WTC11 (cell line): ENCODE data around the gene VGF.

ENCODE experiments used
- AFF4 ChIP-seq: sonication (generic); formaldehyde crosslinking; IDR thresholded peaks from 2 replicates; pipeline ENCODE4 v1.8.1; 2023; ENCODE audit warnings: mild to moderate bottlenecking, missing genetic modification reagents, borderline replicate concordance
- ATF3 ChIP-seq: sonication (generic); formaldehyde crosslinking; conservative IDR thresholded peaks from 2 replicates; pipeline ENCODE4 v1.8.1; 2022; ENCODE audit warnings: mild to moderate bottlenecking, missing genetic modification reagents
- CTCF ChIP-seq: fragments of 200-600 bp; IDR thresholded peaks from 2 replicates; pipeline ENCODE4 v1.8.0; 2022; ENCODE audit warnings: antibody characterized with exemption
- E2F5 ChIP-seq: sonication (generic); formaldehyde crosslinking; IDR thresholded peaks from 2 replicates; pipeline ENCODE4 v1.8.1; 2022; ENCODE audit warnings: mild to moderate bottlenecking, moderate library complexity, missing genetic modification reagents
- ESRRA ChIP-seq: sonication (generic); formaldehyde crosslinking; IDR thresholded peaks from 2 replicates; pipeline ENCODE4 v1.8.1; 2022; ENCODE audit warnings: mild to moderate bottlenecking, missing genetic modification reagents, borderline replicate concordance
- JUN ChIP-seq: sonication (generic); formaldehyde crosslinking; IDR thresholded peaks from 2 replicates; pipeline ENCODE4 v1.8.0; 2023; ENCODE audit warnings: mild to moderate bottlenecking, missing genetic modification reagents
- TEAD4 ChIP-seq: sonication (generic); formaldehyde crosslinking; IDR thresholded peaks from 2 replicates; pipeline ENCODE4 v1.8.0; 2022; ENCODE audit warnings: mild to moderate bottlenecking, missing genetic modification reagents
- TF ChIP-seq, protein P1 (sequence below): sonication (generic); formaldehyde crosslinking; IDR thresholded peaks from 2 replicates; pipeline ENCODE4 v1.8.1; 2023; ENCODE audit warnings: mild to moderate bottlenecking, missing genetic modification reagents, moderate library complexity

DNA sequence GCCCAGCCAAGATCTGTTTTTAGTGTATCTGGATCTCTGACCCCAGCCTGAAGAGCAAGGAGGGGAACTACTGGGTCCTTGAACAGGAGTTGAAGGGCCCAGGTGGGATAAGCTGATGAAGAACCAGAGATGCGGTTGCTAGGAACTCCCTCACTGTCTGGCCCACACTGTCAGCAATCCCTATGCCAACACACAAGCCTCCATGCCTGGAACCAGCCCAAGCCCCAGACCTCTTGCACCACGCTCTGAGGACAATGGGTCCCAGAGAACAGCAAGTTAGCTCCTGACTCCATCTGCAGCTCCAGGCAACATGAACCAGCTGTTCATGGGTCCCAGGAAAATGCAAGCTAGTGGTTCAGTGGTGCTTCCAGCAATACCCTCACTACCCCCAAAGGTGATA is 12.3 kb upstream of the VGF start:
- TF ChIP-seq, protein P1, sequence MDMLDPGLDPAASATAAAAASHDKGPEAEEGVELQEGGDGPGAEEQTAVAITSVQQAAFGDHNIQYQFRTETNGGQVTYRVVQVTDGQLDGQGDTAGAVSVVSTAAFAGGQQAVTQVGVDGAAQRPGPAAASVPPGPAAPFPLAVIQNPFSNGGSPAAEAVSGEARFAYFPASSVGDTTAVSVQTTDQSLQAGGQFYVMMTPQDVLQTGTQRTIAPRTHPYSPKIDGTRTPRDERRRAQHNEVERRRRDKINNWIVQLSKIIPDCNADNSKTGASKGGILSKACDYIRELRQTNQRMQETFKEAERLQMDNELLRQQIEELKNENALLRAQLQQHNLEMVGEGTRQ (CRISPR knock-in tag): no peak
- no peak for TF ChIP-seq ATF3
- TF ChIP-seq CTCF: no peak
- no peak for TF ChIP-seq TEAD4
- TF ChIP-seq ESRRA (CRISPR knock-in tag): no peak
- TF ChIP-seq JUN (CRISPR knock-in tag): no peak
- TF ChIP-seq AFF4 (CRISPR knock-in tag): no peak
- TF ChIP-seq E2F5 (CRISPR knock-in tag): no peak
